Cardiac muscle cell (in vitro differentiated cells and primary cell): Measurements from ENCODE around the gene HDDC2. TPM values are rescaled to one million over a fixed set of nuclear protein-coding genes. Genes with fewer than 3 reads are reported as not detected.

Experiments
- DNase-seq, 2 donors: peaks; one replicate each; pipeline versions ENCODE4 v3.0.0 to v3.0.0-alpha.2; 2010 to 2017; ENCODE audit warnings: low read depth in 1 of 2, low spot score in 1 of 2
- H3K27ac ChIP-seq: fragments of 200-600 bp; sonication (generic); 2 replicates; pipeline ENCODE4 v1.5.1; 2016
- H3K27me3 ChIP-seq: fragments of 200-600 bp; sonication (generic); 2 replicates; pipeline ENCODE4 v1.6.0; 2016; ENCODE audit warnings: control low read depth
- H3K36me3 ChIP-seq: fragments of 200-600 bp; sonication (generic); 2 replicates; pipeline ENCODE4 v1.5.1; 2016; ENCODE audit warnings: control low read depth
- H3K4me1 ChIP-seq: fragments of 200-600 bp; sonication (generic); 2 replicates; pipeline ENCODE4 v1.8.1; 2017; ENCODE audit warnings: low read depth, mild to moderate bottlenecking, mixed run types
- H3K4me3 ChIP-seq: fragments of 200-600 bp; sonication (generic); 2 replicates; pipeline ENCODE4 v1.5.1; 2016; ENCODE audit warnings: mild to moderate bottlenecking
- H3K9me3 ChIP-seq: fragments of 200-600 bp; sonication (generic); 2 replicates; pipeline ENCODE4 v1.5.1; 2017; ENCODE audit warnings: low read depth, mild to moderate bottlenecking, control low read depth
- polyA plus RNA-seq: library from polyadenylated mRNA; unstranded; fragments of >200 nt; fragmentation: Nextera tagmentation; extraction: Ambion mirVana; gene quantifications from 2 replicates; pipeline ENCODE4 v1.2.1, GENCODE V29; 2016
- total RNA-seq: library from RNA; depleted of rRNA; stranded (reverse); fragments of >200 nt; gene quantifications from 2 replicates; pipeline ENCODE4 v1.2.3, GENCODE V29; 2016
- TF ChIP-seq, protein P1 (sequence below): IDR thresholded peaks from 2 replicates; pipeline ENCODE4 v1.5.1; 2012; ENCODE audit warnings: low read depth, mild to moderate bottlenecking, low read length

The HDDC2 gene
- total and polyA plus RNA-seq, 2 experiments from 2014 or later, result 107 to 169 TPM

DNA sequence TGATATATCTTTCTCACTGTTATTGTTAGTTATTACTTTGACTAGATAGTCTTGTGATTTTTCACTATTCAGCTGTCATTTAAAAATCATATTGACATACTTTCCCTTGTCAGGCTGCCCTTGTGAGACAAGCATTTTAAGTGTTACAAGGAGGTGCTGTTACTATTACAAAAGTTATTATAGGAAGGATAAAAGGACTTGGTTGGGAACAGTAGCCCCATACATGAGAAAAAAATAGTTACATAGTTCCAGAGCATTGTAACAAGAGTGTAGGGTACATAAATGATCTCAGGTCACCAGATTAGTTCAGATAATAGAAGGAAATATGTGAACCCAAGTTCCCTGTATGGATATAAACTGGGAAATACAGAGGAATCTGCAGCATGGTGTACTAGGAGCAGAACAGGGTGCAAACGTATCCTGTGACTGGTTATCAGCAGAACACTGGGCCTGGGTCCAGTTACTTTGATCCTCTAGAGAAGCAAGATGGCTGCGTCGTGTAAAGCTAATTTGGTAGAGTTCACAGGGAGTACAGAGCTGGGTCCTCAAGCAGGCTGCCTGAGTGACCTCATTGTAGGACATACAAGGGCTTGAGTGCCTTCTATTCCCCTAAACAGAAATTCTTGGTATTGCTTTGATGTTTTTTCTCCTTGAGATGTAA is 38.5 kb upstream of the HDDC2 start:
- Histone ChIP-seq H3K9me3 (no peaks in the 10 kb centered on the region), H3K4me3 (no peak overlapping the region), H3K27ac (peak overlapping the region; percentile 15), H3K27me3 (no peaks in the 10 kb centered on the region), H3K36me3 (no peaks in the 10 kb centered on the region), H3K4me1 (peaks cover 26% of the 10 kb centered on the region)
- peak in 1 of 2 donors; percentile 73 for DNase-seq
- TF ChIP-seq, protein P1, sequence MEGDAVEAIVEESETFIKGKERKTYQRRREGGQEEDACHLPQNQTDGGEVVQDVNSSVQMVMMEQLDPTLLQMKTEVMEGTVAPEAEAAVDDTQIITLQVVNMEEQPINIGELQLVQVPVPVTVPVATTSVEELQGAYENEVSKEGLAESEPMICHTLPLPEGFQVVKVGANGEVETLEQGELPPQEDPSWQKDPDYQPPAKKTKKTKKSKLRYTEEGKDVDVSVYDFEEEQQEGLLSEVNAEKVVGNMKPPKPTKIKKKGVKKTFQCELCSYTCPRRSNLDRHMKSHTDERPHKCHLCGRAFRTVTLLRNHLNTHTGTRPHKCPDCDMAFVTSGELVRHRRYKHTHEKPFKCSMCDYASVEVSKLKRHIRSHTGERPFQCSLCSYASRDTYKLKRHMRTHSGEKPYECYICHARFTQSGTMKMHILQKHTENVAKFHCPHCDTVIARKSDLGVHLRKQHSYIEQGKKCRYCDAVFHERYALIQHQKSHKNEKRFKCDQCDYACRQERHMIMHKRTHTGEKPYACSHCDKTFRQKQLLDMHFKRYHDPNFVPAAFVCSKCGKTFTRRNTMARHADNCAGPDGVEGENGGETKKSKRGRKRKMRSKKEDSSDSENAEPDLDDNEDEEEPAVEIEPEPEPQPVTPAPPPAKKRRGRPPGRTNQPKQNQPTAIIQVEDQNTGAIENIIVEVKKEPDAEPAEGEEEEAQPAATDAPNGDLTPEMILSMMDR, result no peak

DNA sequence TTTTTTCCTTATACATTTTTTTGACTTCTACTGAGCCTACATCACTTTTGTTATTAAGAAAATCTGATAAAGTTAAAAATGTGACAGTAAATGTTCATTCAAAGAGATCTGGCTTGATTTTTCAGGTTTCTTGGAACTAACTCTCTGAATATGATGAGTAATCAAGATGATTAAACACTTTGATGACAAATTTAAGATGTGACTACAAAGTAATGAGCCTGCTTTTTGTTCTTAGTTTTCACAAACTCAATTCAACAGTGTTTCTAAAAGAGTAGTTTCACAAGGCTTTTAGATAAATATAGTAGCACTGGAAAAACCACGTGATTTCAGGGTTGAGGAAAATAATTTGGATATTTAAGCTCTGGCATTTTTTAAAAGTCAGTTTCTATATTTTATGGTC is 37.9 kb upstream of the HDDC2 start:
- H3K4me1 ChIP-seq, result peaks cover 26% of the 10 kb centered on the region
- DNase-seq, result no peak
- no peak overlapping the region for H3K27ac ChIP-seq
- no peak overlapping the region for H3K4me3 ChIP-seq
- no peaks in the 10 kb centered on the region for H3K36me3 ChIP-seq
- H3K27me3 ChIP-seq, result no peaks in the 10 kb centered on the region
- TF ChIP-seq, protein P1, result no peak
- no peaks in the 10 kb centered on the region for H3K9me3 ChIP-seq

- peak in 1 of 2 donors; percentile 55 for DNase-seq
- Histone ChIP-seq H3K27ac (peak overlapping the region; percentile 8), H3K4me3 (no peak overlapping the region), H3K9me3 (no peaks in the 10 kb centered on the region), H3K27me3 (no peaks in the 10 kb centered on the region), H3K36me3 (no peaks in the 10 kb centered on the region), H3K4me1 (peaks cover 26% of the 10 kb centered on the region)
- TF ChIP-seq, protein P1, result no peak
These were observed 36.6 kb upstream of the HDDC2 start for GRCh38 chr6:125338381-125338780.

DNA sequence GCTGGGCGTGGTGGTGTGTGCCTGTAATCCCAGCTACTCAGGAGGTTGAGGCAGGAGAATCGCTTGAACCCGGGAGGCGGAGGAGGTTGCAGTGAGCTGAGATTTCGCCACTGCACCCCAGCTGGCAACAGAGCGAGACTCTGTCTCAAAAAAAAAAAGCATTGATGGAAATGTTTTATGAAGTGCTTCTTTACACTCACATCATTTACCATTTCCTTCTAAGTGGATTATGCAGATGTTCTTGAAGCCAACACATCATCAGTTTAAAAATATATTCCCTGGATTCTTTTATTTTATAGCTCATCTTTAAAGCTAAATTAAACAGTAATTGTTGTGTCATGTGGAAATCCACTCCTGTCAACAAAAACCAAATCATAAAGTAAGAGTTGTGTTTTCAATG is 35.9 kb upstream of the HDDC2 start:
- Histone ChIP-seq H3K4me1 (peaks cover 26% of the 10 kb centered on the region), H3K9me3 (no peaks in the 10 kb centered on the region), H3K4me3 (no peak overlapping the region), H3K27me3 (no peaks in the 10 kb centered on the region), H3K27ac (no peak overlapping the region), H3K36me3 (no peaks in the 10 kb centered on the region)
- TF ChIP-seq, protein P1, result no peak
- DNase-seq, result no peak

- no peaks in the 10 kb centered on the region for H3K36me3 ChIP-seq
- H3K27ac ChIP-seq, result no peak overlapping the region
- H3K27me3 ChIP-seq, result no peaks in the 10 kb centered on the region
- no peaks in the 10 kb centered on the region for H3K9me3 ChIP-seq
- H3K4me3 ChIP-seq, result no peak overlapping the region
- no peaks in the 10 kb centered on the region for H3K4me1 ChIP-seq
- TF ChIP-seq, protein P1, result no peak
- no peak for DNase-seq
These were observed 30.9 kb upstream of the HDDC2 start for GRCh38 chr6:125332664-125333063.

DNA sequence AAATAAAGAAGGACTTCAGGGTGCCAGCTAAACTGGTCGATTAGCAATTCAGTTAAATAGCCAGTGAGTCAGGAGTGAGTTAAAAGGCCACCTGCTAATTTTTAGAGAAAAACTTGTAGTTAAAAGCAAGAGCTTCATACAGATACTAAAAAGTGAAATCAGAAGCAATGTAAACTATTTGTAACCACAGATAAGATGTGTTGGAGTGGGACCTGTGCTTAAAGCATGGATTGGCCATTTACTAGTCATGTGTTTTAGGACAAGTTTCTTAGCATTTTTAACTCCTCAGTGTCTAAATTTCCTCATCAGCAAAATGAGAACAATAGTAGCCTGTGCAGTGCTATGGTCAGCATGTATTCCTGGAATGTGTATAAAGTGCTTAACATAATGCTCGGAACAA is 23.8 kb upstream of the HDDC2 start:
- no peaks in the 10 kb centered on the region for H3K9me3 ChIP-seq
- no peaks in the 10 kb centered on the region for H3K27me3 ChIP-seq
- TF ChIP-seq, protein P1, result no peak
- H3K27ac ChIP-seq, result no peak overlapping the region
- H3K4me3 ChIP-seq, result no peak overlapping the region
- peak in 1 of 2 donors; percentile 59 for DNase-seq
- H3K36me3 ChIP-seq, result no peaks in the 10 kb centered on the region
- no peaks in the 10 kb centered on the region for H3K4me1 ChIP-seq
